CD14-positive monocyte (primary cell): Measurements from ENCODE around the gene SLC35D2. TPM values are rescaled to one million over a fixed set of nuclear protein-coding genes. Genes with fewer than 3 reads are reported as not detected.
A peak's percentile ranks its signal among the peaks of the same experiment; 100 is the strongest.
"Not testable (repeated sequence)": the region's sequence is repeated elsewhere in the genome, so short reads cannot be mapped to it uniquely, and the experiment has no call there.

Experiments
- DNase-seq, 3 donors: peaks; one replicate each; pipeline ENCODE4 v3.0.0-alpha.2; 2011 to 2022
- H2AFZ ChIP-seq: 2 replicates; pipeline ENCODE4 v1.6.0; 2012; ENCODE audit warnings: mild to moderate bottlenecking, low read depth, low read length, inconsistent platforms; ENCODE audit not compliant: insufficient read depth, poor library complexity, severe bottlenecking
- H3K27ac ChIP-seq, 2 donors: 1 replicate in 1 of 2; 2 replicates in 1 of 2; pipeline ENCODE4 v1.5.1; 2012 to 2013; ENCODE audit warnings: low read length in 2 of 2, control low read depth in 1 of 2, inconsistent platforms in 1 of 2, low read depth in 1 of 2, mild to moderate bottlenecking in 1 of 2
- H3K27me3 ChIP-seq, 2 donors: one replicate each; pipeline versions ENCODE4 v1.6.0 to v1.6.1; 2011 to 2013; ENCODE audit warnings: low read length in 2 of 2; ENCODE audit not compliant: control insufficient read depth in 2 of 2, insufficient read depth in 2 of 2
- H3K36me3 ChIP-seq, 2 donors: replicated peaks in 1 of 2; 1 replicate in 1 of 2; 2 replicates in 1 of 2; pipeline versions ENCODE4 v1.5.1 to v1.6.1; 2012 to 2013; ENCODE audit warnings: low read length in 2 of 2, control low read depth in 1 of 2, inconsistent platforms in 1 of 2, mild to moderate bottlenecking in 1 of 2; ENCODE audit not compliant: insufficient read depth in 2 of 2, control insufficient read depth in 1 of 2
- H3K4me1 ChIP-seq, 2 donors: 1 replicate in 1 of 2; 2 replicates in 1 of 2; pipeline versions ENCODE4 v1.5.1 to v1.6.1; 2012 to 2013; ENCODE audit warnings: low read length in 2 of 2, control low read depth in 1 of 2, inconsistent platforms in 1 of 2, mild to moderate bottlenecking in 1 of 2, moderate library complexity in 1 of 2; ENCODE audit not compliant: insufficient read depth in 2 of 2, control insufficient read depth in 1 of 2
- H3K4me2 ChIP-seq: replicated peaks from 2 replicates; pipeline ENCODE3; 2012; ENCODE audit warnings: low read length, moderate library complexity, mild to moderate bottlenecking; ENCODE audit not compliant: poor library complexity, severe bottlenecking; ENCODE audit errors: extremely low read depth
- H3K4me3 ChIP-seq, 3 experiments: fragments of 200-600 bp in 1 of 3; sonication (generic) in 1 of 3; replicated peaks in 1 of 3; 1 replicate in 2 of 3; 2 replicates in 1 of 3; pipeline ENCODE4 v1.5.1; 2011 to 2013; ENCODE audit warnings: low read length in 3 of 3, mild to moderate bottlenecking in 3 of 3, control low read depth in 2 of 3, low read depth in 2 of 3, inconsistent platforms in 1 of 3, moderate library complexity in 1 of 3
- H3K79me2 ChIP-seq: 2 replicates; pipeline ENCODE4 v1.6.0; 2012; ENCODE audit warnings: mild to moderate bottlenecking, control low read depth, inconsistent platforms, low read length, moderate library complexity; ENCODE audit not compliant: insufficient read depth
- H3K9ac ChIP-seq: 2 replicates; pipeline ENCODE4 v1.6.0; 2017; ENCODE audit warnings: low read length, mild to moderate bottlenecking; ENCODE audit not compliant: insufficient read depth, poor library complexity, severe bottlenecking
- H3K9me3 ChIP-seq, 2 donors: replicated peaks in 1 of 2; 1 replicate in 1 of 2; 2 replicates in 1 of 2; pipeline versions ENCODE4 v1.5.1 to v1.6.1; 2012 to 2013; ENCODE audit warnings: low read length in 2 of 2, control low read depth in 1 of 2; ENCODE audit not compliant: control insufficient read depth in 1 of 2, insufficient read depth in 1 of 2
- H4K20me1 ChIP-seq: 2 replicates; pipeline ENCODE4 v1.6.0; 2012; ENCODE audit warnings: mild to moderate bottlenecking, low read length, control low read depth, moderate library complexity; ENCODE audit not compliant: insufficient read depth
- H3K27ac Mint-ChIP-seq, 7 donors: one replicate each; pipeline ENCODE4 v1.8.0; 2020; ENCODE audit warnings: mild to moderate bottlenecking in 7 of 7, mixed read lengths in 7 of 7, moderate library complexity in 6 of 7, inconsistent platforms in 2 of 7
- H3K27me3 Mint-ChIP-seq, 3 donors: one replicate each; pipeline ENCODE4 v1.8.0; 2021 to 2022; ENCODE audit warnings: low read depth in 3 of 3, mild to moderate bottlenecking in 3 of 3, mixed read lengths in 3 of 3, moderate library complexity in 3 of 3, inconsistent platforms in 1 of 3
- H3K36me3 Mint-ChIP-seq, 2 donors: one replicate each; pipeline ENCODE4 v1.8.0; 2020; ENCODE audit warnings: mixed read lengths in 2 of 2, inconsistent platforms in 1 of 2, mild to moderate bottlenecking in 1 of 2
- H3K4me1 Mint-ChIP-seq: one replicate; pipeline ENCODE4 v1.8.0; 2020; ENCODE audit warnings: mild to moderate bottlenecking, mixed read lengths
- H3K4me3 Mint-ChIP-seq, 2 donors: one replicate each; pipeline ENCODE4 v1.8.0; 2020; ENCODE audit warnings: mild to moderate bottlenecking in 2 of 2, mixed read lengths in 2 of 2, moderate library complexity in 1 of 2
- H3K9me3 Mint-ChIP-seq, 7 donors: one replicate each; pipeline ENCODE4 v1.8.0; 2020 to 2022; ENCODE audit warnings: mixed read lengths in 7 of 7, mild to moderate bottlenecking in 6 of 7, moderate library complexity in 6 of 7, inconsistent platforms in 2 of 7
- CTCF ChIP-seq: fragments of 200-600 bp; IDR thresholded peaks from one replicate; pipeline ENCODE4 v1.8.0; 2022; ENCODE audit warnings: antibody characterized with exemption, mild to moderate bottlenecking
- WGBS: methylation state at CpG from one replicate; pipeline ENCODE4 v1.1.5; 2013; ENCODE audit warnings: missing lambda C conversion rate; ENCODE audit not compliant: insufficient coverage; 5-methylcytosine and 5-hydroxymethylcytosine counted together
- intact Hi-C, 2 donors: fragments of 100-400 bp; cut with micrococcal nuclease; formaldehyde crosslinking; loops; one replicate each; pipeline versions ENCODE4 v1.15.0 to v1.15.1; 2023
- polyA plus RNA-seq, 3 donors: library from polyadenylated mRNA; depleted of rRNA in 1 of 3; unstranded in 2 of 3; stranded (reverse) in 1 of 3; fragments of 300-500 nt in 2 of 3; fragments of >200 nt in 1 of 3; fragmentation: Illumina TruSeq in 2 of 3; gene quantifications; 1 replicate in 2 of 3; 2 replicates in 1 of 3; pipeline ENCODE4 v1.2.3, GENCODE V29; 2012 to 2021

The SLC35D2 gene
- polyA plus RNA-seq, 3 donors, result 14.8 to 27.4 (median 20.0) TPM

- Histone ChIP-seq H3K36me3 (no peaks in the 10 kb centered on the region), H2AFZ (no peak overlapping the region), H3K4me1 (peaks cover 12% of the 10 kb centered on the region in 2 donors), H3K27ac (no peak overlapping the region), H3K9me3 (peaks cover 16 to 17% of the 10 kb centered on the region in 2 donors), H4K20me1 (no peaks in the 10 kb centered on the region), H3K4me2 (no peak overlapping the region), H3K4me3 (no peak overlapping the region), H3K9ac (no peak overlapping the region), H3K27me3 (no peaks in the 10 kb centered on the region), H3K79me2 (no peaks in the 10 kb centered on the region)
- peaks cover 16% of the 10 kb centered on the region for H3K4me1 Mint-ChIP-seq
- H3K27ac Mint-ChIP-seq, result no peak overlapping the region
- H3K27me3 Mint-ChIP-seq, result peaks cover 0 to 3% (median 0%) of the 10 kb centered on the region in 3 donors
- WGBS, result 80% methylated on average over 4 of the region's 9 CpGs
- TF ChIP-seq CTCF, result peak; percentile 88
- peaks cover 7% of the 10 kb centered on the region in 2 donors for H3K36me3 Mint-ChIP-seq
- DNase-seq, result peak; percentile 19 to 47 (median 31)
- intact Hi-C loops, result no loop called here
- peaks cover 8 to 19% (median 18%) of the 10 kb centered on the region in 7 donors for H3K9me3 Mint-ChIP-seq
- no peak overlapping the region for H3K4me3 Mint-ChIP-seq
Measured at GRCh38 chr9:96317335-96317980, 66.1 kb downstream of the SLC35D2 start.

GRCh38 chr9:96309850-96310249 lies 73.7 kb downstream of the SLC35D2 start:
- H3K36me3 Mint-ChIP-seq, result no peaks in the 10 kb centered on the region
- Histone ChIP-seq H3K4me1 (no peaks in the 10 kb centered on the region), H3K9ac (no peak overlapping the region), H2AFZ (no peak overlapping the region), H3K27ac (no peak overlapping the region), H3K27me3 (no peaks in the 10 kb centered on the region), H3K36me3 (no peaks in the 10 kb centered on the region), H3K79me2 (no peaks in the 10 kb centered on the region), H3K4me2 (no peak overlapping the region), H3K4me3 (no peak overlapping the region), H4K20me1 (no peaks in the 10 kb centered on the region), H3K9me3 (peaks cover 18 to 24% of the 10 kb centered on the region in 2 donors)
- H3K27me3 Mint-ChIP-seq, result peaks cover 9 to 13% (median 9%) of the 10 kb centered on the region in 3 donors
- no peak overlapping the region for H3K4me3 Mint-ChIP-seq
- TF ChIP-seq CTCF, result no peak
- no peak overlapping the region for H3K27ac Mint-ChIP-seq
- no peak for DNase-seq
- WGBS, result 100% methylated on average over 1 of the region's 7 CpGs
- intact Hi-C loops, result no loop called here
- H3K9me3 Mint-ChIP-seq, result peaks cover 18 to 36% (median 31%) of the 10 kb centered on the region in 7 donors
- H3K4me1 Mint-ChIP-seq, result no peaks in the 10 kb centered on the region

GRCh38 chr9:96306958-96307357 lies 76.6 kb downstream of the SLC35D2 start:
- Mint-ChIP-seq H3K9me3 (peaks cover 6 to 21% (median 12%) of the 10 kb centered on the region in 7 donors), H3K27me3 (peaks cover 10 to 14% (median 14%) of the 10 kb centered on the region in 3 donors)
- H3K4me1 ChIP-seq, H3K4me1 Mint-ChIP-seq, H3K27me3 ChIP-seq, H3K4me3 ChIP-seq, H3K4me2 ChIP-seq, H3K9me3 ChIP-seq, DNase-seq, intact Hi-C loops, H3K36me3 ChIP-seq, H3K79me2 ChIP-seq, H2AFZ ChIP-seq, H3K27ac Mint-ChIP-seq, H3K27ac ChIP-seq, H3K36me3 Mint-ChIP-seq, H3K4me3 Mint-ChIP-seq, H3K9ac ChIP-seq, H4K20me1 ChIP-seq: not testable (repeated sequence)
- WGBS, result no CpG with 5 or more reads among the region's 6 CpGs
